Stomach (tissue), 9 donors: Measurements from ENCODE around the gene MMAA. TPM values are rescaled to one million over a fixed set of nuclear protein-coding genes. Genes with fewer than 3 reads are reported as not detected.

Experiments used
- DNase-seq, 2 donors: peaks; one replicate each; pipeline versions ENCODE4 v3.0.0 to v3.0.0-alpha.2; 2013 to 2019
- H3K27ac ChIP-seq, 5 donors: fragments of 200-600 bp in 4 of 5; sonication (generic) in 4 of 5; one replicate each; pipeline ENCODE4 v1.5.1; 2013 to 2019; ENCODE audit warnings: mild to moderate bottlenecking in 1 of 5, moderate library complexity in 1 of 5
- H3K27me3 ChIP-seq, 3 donors: fragments of 200-600 bp; sonication (generic); one replicate each; pipeline ENCODE4 v1.5.1; 2017 to 2019; ENCODE audit warnings: mixed run types in 1 of 3
- H3K36me3 ChIP-seq, 4 donors: fragments of 200-600 bp; sonication (generic); 1 replicate in 3 of 4; 2 replicates in 1 of 4; pipeline ENCODE4 v1.5.1; 2016 to 2019
- H3K4me1 ChIP-seq, 4 donors: fragments of 200-600 bp; sonication (generic); one replicate each; pipeline ENCODE4 v1.5.1; 2016 to 2019
- H3K4me3 ChIP-seq, 4 donors: fragments of 200-600 bp; sonication (generic) in 3 of 4; one replicate each; pipeline ENCODE4 v1.5.1; 2016 to 2019; ENCODE audit warnings: mild to moderate bottlenecking in 1 of 4
- H3K9me3 ChIP-seq, 4 donors: fragments of 200-600 bp; sonication (generic); one replicate each; pipeline ENCODE4 v1.5.1; 2016 to 2019
- EP300 ChIP-seq: sonication (generic); formaldehyde crosslinking; IDR thresholded peaks from one replicate; pipeline ENCODE4 v1.6.1; 2017; ENCODE audit warnings: antibody characterized with exemption
- POLR2A ChIP-seq, 4 donors: fragments of 450-650 bp; IDR thresholded peaks; one replicate each; pipeline ENCODE4 v1.6.1; 2016; ENCODE audit warnings: antibody characterized with exemption in 4 of 4, control low read depth in 2 of 4, mild to moderate bottlenecking in 1 of 4, moderate library complexity in 1 of 4
- POLR2AphosphoS5 ChIP-seq, 3 donors: sonication (generic); formaldehyde crosslinking; IDR thresholded peaks; one replicate each; pipeline ENCODE4 v1.6.1; 2016; ENCODE audit warnings: antibody characterized with exemption in 3 of 3
- WGBS, 5 donors: extraction: QIAGEN DNeasy Blood & Tissue Kit in 3 of 5; methylation state at CpG; one replicate each; pipeline versions ENCODE4 v1.1.5 to v1.1.7; 2013 to 2018; 5-methylcytosine and 5-hydroxymethylcytosine counted together
- intact Hi-C: fragments of 100-400 bp; cut with DNase I; formaldehyde crosslinking; loops from one replicate; pipeline ENCODE4 v1.15.1; 2023; ENCODE audit warnings: low total_unique reads
- polyA plus RNA-seq, 3 donors: library from polyadenylated mRNA; stranded (reverse); fragments of 200-250 nt; gene quantifications; one replicate each; pipeline ENCODE4 v1.2.3, GENCODE V29; 2013
- total RNA-seq, 5 donors: library from RNA; depleted of rRNA; stranded (reverse); fragments of >200 nt; gene quantifications; one replicate each; pipeline versions ENCODE4 v1.1.0 to v1.2.3, GENCODE V29; 2014 to 2016
- TF ChIP-seq, protein P1 (sequence below), 7 experiments: fragments of 450-650 bp in 4 of 7; fragments of 200-600 bp in 3 of 7; sonication (generic) in 3 of 7; IDR thresholded peaks; one replicate each; pipeline ENCODE4 v1.5.1; 2016 to 2019; ENCODE audit warnings: antibody characterized with exemption in 7 of 7, control low read depth in 2 of 7, mild to moderate bottlenecking in 1 of 7
- donor health status: healthy with polysubstance abuse.
- donor health status: Bipolar disorder and iron deficiency.
- donor health status: healthy.

The MMAA gene
- total and polyA plus RNA-seq, 8 donors: 0.29 to 13.2 (median 6.2) TPM

DNA sequence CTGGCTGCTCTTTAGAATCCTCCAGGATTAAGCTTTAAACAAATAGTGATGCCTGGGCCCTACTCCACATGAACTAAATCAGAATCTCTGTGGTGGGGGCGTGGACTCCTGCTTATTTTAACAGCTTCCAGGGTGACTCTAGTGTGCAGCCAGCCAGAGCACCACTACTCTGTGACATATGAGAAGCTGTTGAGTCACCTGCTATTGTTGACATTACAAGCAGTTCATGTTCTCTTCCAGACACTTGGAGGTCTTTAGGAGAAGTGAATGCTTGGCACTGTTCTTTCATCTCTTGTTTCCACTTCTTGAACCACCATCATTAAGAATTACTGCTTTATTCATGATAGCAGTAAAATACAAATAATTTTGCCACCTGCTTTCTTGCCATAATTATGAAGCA, 60.3 kb downstream of the MMAA start:
- Histone ChIP-seq H3K27ac (peak overlapping the region in 4 of 5 donors; percentile 38 to 76 (median 69)), H3K9me3 (no peaks in the 10 kb centered on the region), H3K4me3 (no peak overlapping the region), H3K27me3 (no peaks in the 10 kb centered on the region), H3K36me3 (no peaks in the 10 kb centered on the region), H3K4me1 (peaks cover 9 to 26% (median 21%) of the 10 kb centered on the region in 4 donors)
- peak; percentile 32 to 76 for DNase-seq
- TF ChIP-seq, protein P1, sequence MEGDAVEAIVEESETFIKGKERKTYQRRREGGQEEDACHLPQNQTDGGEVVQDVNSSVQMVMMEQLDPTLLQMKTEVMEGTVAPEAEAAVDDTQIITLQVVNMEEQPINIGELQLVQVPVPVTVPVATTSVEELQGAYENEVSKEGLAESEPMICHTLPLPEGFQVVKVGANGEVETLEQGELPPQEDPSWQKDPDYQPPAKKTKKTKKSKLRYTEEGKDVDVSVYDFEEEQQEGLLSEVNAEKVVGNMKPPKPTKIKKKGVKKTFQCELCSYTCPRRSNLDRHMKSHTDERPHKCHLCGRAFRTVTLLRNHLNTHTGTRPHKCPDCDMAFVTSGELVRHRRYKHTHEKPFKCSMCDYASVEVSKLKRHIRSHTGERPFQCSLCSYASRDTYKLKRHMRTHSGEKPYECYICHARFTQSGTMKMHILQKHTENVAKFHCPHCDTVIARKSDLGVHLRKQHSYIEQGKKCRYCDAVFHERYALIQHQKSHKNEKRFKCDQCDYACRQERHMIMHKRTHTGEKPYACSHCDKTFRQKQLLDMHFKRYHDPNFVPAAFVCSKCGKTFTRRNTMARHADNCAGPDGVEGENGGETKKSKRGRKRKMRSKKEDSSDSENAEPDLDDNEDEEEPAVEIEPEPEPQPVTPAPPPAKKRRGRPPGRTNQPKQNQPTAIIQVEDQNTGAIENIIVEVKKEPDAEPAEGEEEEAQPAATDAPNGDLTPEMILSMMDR (IDR thresholded peaks at IDR 0.05): no peak
- peak in 1 of 3 donors; percentile 68 for TF ChIP-seq POLR2AphosphoS5 (IDR thresholded peaks at IDR 0.05)
- intact Hi-C loops: no loop called here
- WGBS, 5 donors: 4 to 36% (median 24%) methylated on average over 1 of the region's 1 CpG

GRCh38 chr4:145679991-145680455, 60.8 kb downstream of the MMAA start, which contains the start of gene C4orf51:
C4orf51 (plus strand) TSS chr4:145680146; CDS start chr4:145680204, 58 bp downstream.
- Histone ChIP-seq H3K4me1 (peaks cover 9 to 26% (median 21%) of the 10 kb centered on the region in 4 donors), H3K27ac (peak within 1 kb of the TSS in 4 of 5 donors; percentile 38 to 76 (median 69)), H3K4me3 (no peak within 1 kb of the TSS), H3K9me3 (no peaks in the 10 kb centered on the region), H3K27me3 (no peaks in the 10 kb centered on the region), H3K36me3 (no peaks in the 10 kb centered on the region)
- WGBS, 5 donors: 32 to 42% (median 41%) methylated on average over 6 of the region's 6 CpGs
- intact Hi-C loops: no loop called here
- TF ChIP-seq EP300 (no peak), POLR2AphosphoS5 (IDR thresholded peaks at IDR 0.05) (peak in 1 of 3 donors; percentile 24)
- DNase-seq: peak in 1 of 2 donors; percentile 83

DNA sequence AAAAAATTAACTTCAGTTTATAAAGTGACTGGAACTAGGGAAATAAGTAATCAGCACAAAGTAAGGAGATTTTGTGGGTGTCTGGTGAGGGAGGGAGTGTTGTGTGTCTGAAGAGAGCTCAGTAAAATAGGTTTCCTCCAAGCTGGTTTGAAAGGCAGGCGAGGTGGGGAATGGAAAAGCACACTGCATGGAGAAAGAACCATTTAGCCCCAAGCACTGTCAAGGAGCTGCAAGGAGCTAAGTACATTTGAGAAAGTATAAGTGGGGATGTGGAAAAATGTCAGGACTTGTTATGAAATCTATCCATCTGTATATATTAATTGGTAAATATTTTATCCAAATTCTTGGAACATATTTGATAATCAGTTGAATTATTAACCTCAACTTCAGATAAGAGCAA, 61.7 kb downstream of the MMAA start:
- TF ChIP-seq, protein P1 (IDR thresholded peaks at IDR 0.05): no peak
- TF ChIP-seq EP300 (no peak), POLR2A (IDR thresholded peaks at IDR 0.05) (no peak), POLR2AphosphoS5 (IDR thresholded peaks at IDR 0.05) (no peak)
- intact Hi-C loops: no loop called here
- 32 to 82% (median 50%) methylated on average over 1 of the region's 1 CpG for WGBS, 5 donors
- no peaks in the 10 kb centered on the region for H3K9me3 ChIP-seq
- H3K36me3 ChIP-seq: no peaks in the 10 kb centered on the region
- peak overlapping the region in 3 of 5 donors; percentile 63 to 76 (median 75) for H3K27ac ChIP-seq
- no peak overlapping the region for H3K4me3 ChIP-seq
- DNase-seq: no peak
- H3K4me1 ChIP-seq: peaks cover 9 to 26% (median 21%) of the 10 kb centered on the region in 4 donors
- no peaks in the 10 kb centered on the region for H3K27me3 ChIP-seq

- no peak overlapping the region for H3K4me3 ChIP-seq
- no peaks in the 10 kb centered on the region for H3K27me3 ChIP-seq
Measured at GRCh38 chr4:145681518-145681917, 62.3 kb downstream of the MMAA start.

DNA sequence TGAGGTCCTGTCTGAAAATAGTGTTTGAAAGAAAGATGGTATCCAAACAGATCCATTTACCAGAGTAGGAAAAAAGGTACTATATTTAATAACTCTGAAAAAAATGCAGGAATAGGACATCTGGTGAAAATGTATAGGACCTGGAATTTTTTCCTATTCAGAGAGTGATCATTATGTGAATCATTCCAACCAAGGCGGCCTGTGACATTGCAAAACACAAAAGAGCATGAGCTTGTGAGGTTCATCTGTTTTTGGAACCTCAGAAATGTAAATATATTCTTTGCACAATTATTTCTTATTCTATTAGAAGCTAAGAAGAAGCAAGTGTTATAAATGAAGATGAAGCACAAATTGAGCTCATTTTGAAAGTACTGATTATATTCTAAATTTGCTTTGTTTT, 62.8 kb downstream of the MMAA start:
- Histone ChIP-seq H3K36me3 (no peaks in the 10 kb centered on the region), H3K27me3 (no peaks in the 10 kb centered on the region), H3K27ac (no peak overlapping the region), H3K9me3 (no peaks in the 10 kb centered on the region), H3K4me1 (peaks cover 9 to 26% (median 21%) of the 10 kb centered on the region in 4 donors), H3K4me3 (no peak overlapping the region)
- intact Hi-C loops: no loop called here
- DNase-seq: no peak
- 89 to 97% (median 95%) methylated on average over 1 of the region's 1 CpG for WGBS, 5 donors
- TF ChIP-seq POLR2A (IDR thresholded peaks at IDR 0.05): no peak
- TF ChIP-seq, protein P1 (IDR thresholded peaks at IDR 0.05): no peak
- TF ChIP-seq EP300: no peak
- no peak for TF ChIP-seq POLR2AphosphoS5 (IDR thresholded peaks at IDR 0.05)

More at GRCh38 chr4:145681518-145681917, 62.3 kb downstream of the MMAA start:
- TF ChIP-seq EP300: no peak
- TF ChIP-seq POLR2AphosphoS5 (IDR thresholded peaks at IDR 0.05): no peak
- TF ChIP-seq, protein P1 (IDR thresholded peaks at IDR 0.05): no peak
- TF ChIP-seq POLR2A (IDR thresholded peaks at IDR 0.05): no peak
- H3K27ac ChIP-seq: no peak overlapping the region
- H3K9me3 ChIP-seq: no peaks in the 10 kb centered on the region
- peaks cover 9 to 26% (median 21%) of the 10 kb centered on the region in 4 donors for H3K4me1 ChIP-seq
- intact Hi-C loops: no loop called here
- no peaks in the 10 kb centered on the region for H3K36me3 ChIP-seq
- no peak for DNase-seq
